GM11168 (cell line): ENCODE measurements around the gene TMEM9.

Experiments used
- in situ Hi-C: fragments of 300-500 bp; cut with MboI; formaldehyde crosslinking; loops from one replicate; pipeline ENCODE4 v1.12.0; 2022; ENCODE audit warnings: low sequenced_read_pairs; ENCODE audit not compliant: unreplicated experiment

TMEM9 gene

DNA sequence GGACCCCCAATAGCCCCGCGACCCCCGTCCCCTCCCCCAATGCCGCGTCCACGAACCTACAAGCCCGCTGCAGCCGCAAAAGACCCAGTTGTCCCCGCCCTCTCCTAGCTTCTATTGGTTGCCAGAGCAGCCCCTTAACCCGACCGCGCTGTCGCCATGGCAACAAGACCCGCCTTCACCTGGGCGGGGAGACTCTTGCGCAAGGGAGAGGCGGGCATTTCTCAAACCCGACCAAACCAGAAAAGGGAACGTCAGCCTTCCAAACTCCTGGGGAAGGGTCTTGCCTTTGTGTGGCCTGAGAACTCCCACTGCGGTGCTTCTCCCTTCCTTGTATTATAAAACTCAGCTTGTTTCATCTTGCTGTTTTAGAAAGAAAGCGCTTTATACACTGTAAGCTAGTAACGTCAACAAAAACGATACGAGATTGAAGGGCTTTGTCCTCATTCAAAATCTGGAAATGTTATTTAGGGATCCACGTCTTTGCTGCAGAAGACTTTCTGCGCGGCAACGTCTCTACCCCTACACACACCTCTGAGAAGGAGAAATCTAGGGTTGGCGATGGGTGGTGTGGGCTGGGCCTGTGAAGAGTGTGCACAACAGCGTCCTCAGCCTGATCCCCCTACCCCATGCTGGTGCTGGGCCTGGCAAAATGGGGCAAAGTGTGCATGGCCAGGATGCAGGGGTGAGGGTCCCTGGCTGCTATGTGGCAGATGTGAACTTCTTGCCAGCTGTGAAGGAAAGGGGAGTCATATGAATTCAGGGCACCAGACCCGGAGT lies at the start of gene TMEM9:
TMEM9 (minus strand) TSS at position 86 of the 777 bp plus-strand sequence. CDS start 551 bp downstream, outside the sequence.
- in situ Hi-C loops = no loop called here

DNA sequence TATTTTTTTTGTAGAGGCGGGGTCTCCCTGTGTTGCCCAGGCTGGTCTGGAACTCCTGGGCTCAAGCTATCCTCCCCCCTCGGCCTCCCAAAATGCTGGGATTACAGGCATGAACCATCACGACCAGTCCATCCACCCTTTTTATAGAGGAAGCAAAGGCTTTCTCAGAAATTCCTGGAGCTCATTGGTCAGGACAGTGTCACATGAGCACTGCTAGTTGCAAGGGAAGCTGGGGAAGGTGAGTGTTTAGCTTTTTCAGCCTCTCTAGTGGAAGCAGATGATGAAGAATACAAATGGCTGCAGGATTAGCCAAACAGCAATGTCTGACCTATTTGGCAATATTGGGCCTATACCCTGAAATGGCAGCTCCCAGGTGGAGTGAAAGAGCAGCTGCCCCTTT lies 44.3 kb upstream of the TMEM9 start:
- in situ Hi-C loops = no loop called here

DNA sequence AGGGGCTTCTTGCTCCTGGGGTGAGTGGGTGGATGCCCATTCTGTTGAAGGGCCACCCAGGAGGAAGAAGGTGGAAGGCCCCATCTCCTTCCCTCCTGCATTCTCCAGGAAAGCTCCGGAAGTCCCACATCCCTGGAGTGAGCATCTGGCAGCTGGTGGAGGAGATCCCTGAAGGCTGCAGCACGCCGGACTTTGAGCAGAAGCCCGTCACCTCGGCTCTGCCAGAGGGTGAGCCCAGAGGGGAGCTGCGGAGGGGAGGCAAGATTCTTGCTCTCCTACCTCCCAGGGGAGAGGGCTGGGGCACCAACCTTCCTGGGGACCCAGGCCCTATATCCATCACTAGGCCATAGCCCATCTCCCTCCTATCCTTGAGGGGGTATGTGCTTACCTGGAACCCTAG lies 39.8 kb upstream of the TMEM9 start:
- in situ Hi-C loops = no loop called here

DNA sequence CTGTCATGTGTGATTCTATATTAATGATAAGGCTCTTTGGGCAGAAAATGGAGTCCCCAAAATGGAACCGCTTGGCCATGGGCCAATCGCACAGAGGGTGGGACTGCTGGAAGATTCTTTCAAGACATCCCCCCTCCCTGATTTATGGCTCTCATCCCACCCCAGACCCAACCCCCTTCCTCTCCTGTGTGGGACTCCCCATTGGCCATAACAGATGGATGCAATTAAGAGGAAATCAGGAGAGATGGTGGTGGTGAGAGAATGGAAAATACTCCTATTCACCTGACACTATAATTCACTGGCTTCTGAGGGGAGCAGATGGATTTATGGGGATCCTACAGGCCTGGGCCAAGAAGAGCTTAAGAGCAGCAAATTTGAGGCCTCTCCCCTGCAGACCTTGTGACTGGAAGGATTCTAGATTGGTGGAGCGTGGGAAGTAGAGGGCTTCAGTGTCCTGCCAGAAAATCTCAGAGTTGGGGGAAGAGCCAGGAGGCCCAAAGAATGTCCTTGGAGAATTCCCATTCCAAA lies 38.1 kb upstream of the TMEM9 start:
- in situ Hi-C loops = no loop called here

DNA sequence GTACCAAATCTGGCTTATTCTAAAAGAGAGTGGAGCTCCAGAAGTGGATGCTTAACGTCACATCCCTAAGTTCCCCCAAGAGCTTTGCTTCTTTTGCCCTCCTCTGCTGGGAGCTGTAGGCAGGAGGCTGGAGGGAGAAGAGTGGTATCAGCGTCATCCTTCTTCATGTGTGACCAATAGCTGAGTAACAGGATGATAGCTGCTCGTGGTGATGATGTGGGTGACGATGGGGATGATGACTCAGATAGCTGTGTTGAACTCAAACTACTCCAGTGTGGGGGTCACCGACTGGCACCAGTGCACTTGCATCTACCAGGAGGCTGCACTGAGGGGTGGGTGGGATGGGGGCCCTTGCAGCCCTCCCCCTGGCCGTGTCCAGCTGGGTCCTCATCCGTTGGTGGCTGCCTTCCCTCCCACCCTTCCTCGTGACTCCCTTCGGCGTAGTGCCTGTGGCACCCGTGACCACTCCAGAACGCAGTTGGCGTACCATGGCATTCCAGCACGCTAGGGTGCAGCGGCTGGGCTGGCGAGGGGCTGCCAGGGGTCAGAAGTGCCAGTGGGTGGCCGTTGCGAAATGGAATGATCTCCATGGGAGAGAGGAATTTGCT lies 37.5 kb upstream of the TMEM9 start:
- in situ Hi-C loops = no loop called here

DNA sequence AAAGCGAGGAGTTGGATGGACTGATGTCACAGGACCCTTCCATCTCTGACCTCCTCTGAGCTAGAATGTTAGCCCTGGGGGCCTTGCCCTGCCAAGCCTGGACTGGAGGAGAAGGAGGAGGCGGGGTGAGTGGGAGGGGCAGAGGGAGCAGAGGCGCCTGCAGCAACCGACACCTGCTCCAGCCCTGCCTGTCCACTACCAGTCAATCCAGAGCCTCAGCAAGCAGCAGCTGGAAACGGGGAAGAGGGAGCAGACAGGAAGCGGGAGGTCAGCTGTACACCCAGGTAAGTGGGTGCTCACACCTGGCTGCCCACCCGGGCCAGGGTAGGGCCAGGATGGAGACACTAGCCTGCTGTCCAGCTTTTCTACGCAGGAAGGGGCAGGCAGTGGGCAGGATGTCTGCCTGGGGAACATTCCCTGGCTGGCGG lies 36.4 kb upstream of the TMEM9 start, which contains the start of gene IGFN1:
IGFN1 (plus strand) TSS at position 201 of the 428 bp plus-strand sequence. CDS start 2,470 bp downstream, outside the sequence.
- in situ Hi-C loops = no loop called here

DNA sequence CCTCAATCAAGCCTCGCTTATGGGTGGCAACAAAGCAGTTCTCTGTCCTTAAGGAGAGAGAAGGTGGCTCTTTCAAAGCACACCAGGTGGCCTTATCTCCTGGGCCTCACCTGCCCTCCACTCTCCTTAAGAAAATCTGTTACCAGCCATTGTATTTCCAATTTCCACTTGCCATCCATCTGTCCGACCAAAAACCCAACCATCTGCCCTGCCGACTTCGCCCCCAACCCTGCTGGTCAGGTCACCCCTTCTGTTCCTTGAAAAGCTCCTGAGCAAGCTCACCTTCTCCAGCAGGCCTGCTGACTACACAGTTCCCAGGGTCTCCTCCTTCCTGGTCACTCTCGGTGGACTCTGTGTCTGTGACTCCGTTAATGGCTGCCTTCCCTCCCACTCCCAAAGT lies 35.7 kb upstream of the TMEM9 start:
- in situ Hi-C loops = no loop called here

DNA sequence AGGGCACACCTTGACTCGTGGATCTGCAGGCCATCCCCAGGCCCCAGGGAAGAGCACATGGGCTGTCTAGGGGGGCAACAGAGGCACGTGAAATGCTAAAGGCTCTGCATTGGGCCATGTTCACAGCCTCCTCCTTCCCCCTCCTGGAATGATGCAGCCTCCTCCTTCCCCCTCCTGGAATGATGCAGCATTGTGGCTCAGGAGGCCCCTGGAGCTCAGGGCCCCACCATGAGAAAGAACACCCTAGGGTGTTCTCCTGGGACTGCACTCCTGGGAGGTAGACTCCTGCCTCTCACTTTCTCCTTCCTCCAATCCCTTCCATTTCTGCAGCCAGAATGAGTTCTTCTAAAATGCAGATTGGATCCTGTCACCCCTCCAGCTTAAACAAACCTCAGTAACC lies 34.8 kb upstream of the TMEM9 start:
- in situ Hi-C loops = no loop called here

DNA sequence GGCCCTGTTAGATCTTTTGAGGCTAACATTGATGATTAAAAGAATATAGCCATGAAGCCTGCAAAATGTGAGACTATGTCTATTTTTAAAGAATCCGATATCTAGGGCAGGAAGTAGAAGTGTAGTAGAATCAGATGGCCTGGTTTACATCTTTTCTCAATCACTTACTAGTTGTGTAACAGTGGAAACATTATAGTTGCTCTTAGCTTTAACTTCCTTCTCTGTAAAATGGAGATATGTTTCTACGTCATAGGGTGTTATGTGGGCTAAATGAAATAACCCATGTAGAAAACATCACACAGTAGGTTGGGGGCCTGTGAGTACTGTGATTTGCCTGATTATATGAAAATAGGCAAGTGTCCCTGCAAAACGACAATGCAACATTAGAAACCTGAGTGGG lies 31.9 kb upstream of the TMEM9 start:
- in situ Hi-C loops = no loop called here

DNA sequence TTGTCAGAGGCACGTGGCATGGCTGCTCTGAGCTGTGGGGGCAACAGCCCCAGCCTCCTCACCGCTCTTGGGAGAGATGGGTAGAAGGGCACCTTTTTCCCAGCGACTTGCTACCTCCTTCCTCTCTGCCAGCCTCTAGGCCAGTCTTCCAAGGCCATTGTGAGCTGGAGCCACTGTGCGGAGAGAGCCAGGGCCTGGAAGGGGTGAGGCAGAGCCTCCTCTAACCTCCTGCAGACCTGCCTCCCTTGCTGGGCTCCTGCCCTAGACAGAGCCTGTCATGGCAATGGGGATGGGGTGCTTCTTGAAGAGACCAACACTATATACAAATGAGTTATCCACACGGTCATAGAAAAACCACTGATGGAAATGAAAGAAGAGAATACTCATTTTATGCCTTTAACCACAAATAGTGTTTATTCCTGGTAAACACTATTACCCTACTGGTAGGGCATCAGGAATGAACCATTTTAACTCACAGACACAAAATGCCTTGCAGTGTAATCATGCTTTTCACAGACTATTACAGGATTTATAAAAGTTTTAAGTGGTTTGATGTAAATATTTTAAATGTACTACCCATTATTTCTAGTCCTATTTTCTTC lies 31.4 kb upstream of the TMEM9 start:
- in situ Hi-C loops = no loop called here

DNA sequence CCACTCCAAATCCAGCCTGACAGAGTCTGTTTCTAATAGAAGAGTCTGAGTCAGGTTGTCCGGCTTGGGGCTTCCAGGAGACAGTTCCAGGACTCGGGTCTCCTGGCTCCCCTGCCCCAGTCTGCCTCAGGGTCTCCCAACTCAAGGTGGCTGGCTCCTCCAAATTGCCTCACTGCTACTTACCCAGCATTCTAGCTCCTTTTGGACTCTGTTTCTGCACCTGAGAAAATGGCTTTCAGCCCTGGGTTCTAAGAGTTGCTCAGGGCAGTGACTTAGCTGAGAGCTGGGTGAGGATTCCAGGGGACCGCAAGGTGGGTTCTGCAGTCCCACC lies 30.8 kb upstream of the TMEM9 start:
- in situ Hi-C loops = no loop called here

DNA sequence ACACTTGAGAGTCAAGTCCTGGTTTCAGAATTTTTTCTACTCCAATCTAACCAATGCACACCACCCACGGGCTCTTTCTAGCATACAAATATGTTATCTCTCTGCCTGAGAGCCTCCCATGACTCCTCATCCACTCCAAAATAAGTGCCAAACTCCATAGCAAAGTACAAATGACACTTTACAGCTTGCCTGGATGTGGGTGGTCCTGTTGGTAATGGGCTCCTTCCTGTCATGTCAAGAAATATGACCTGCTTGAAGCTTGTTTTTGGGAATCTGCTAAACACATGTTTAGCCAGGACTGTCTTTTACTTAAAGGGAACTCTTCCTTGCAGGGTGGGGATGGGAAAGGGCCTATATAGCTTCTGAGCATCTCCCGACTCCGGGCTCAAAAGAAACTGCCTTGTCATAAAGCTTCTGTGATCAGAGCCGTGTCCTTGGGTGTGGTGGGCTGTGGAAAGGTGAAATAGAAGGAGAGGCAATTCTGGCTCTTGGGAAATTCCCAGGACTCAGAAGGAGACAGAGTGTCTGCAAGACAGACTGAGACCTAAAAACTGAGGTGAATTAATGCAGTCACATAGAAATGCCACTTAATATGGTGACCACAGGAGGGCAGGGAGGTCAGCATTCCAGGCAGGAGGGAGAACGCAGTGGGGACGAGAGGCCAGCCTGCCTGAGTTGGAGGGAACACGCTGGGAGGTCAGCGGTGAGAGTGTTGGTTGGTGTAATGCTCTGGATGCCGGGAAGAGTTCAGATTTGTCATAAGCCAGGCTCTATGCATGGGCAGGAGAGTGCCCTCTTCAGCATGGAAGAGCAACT lies 30.2 kb upstream of the TMEM9 start:
- in situ Hi-C loops = no loop called here

DNA sequence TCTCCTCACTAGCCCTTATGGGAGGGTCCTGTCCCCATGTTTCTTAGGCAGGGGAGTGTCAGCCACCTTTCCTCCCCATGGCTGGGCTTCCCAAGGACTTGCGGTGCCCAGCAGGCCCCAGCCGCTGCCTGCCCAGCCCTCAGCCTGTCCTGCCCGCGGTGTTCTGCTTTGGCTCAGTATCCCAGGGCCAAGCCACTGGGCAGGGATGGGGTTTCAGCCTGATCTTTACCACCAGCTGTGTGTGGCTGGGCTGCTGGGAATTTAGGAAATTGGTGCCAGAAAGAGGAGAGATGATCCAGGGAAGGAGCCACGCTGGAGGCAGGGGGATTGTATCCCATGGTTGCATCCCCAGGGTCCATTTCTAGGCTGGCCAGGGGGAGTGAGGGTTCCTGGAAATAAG lies 29.5 kb upstream of the TMEM9 start:
- in situ Hi-C loops = no loop called here

DNA sequence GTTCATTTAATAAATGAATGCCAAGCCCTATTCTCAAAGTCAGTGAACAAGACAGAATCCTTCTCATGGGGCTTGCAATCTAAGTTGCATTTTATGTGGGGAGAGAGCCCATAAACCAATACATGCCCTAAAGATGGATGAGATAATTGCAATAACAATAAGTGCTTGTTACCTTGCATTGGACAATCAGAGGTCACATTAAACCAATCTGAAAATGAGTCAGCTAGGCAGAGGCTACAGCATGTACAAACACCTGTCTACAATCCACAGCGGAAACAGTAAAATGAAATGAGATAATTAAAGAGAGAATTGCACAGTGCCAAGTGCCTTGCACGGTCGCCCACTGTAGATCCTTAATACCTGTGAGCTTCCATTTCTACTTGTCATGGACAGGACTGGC lies 28.9 kb upstream of the TMEM9 start:
- in situ Hi-C loops = no loop called here

DNA sequence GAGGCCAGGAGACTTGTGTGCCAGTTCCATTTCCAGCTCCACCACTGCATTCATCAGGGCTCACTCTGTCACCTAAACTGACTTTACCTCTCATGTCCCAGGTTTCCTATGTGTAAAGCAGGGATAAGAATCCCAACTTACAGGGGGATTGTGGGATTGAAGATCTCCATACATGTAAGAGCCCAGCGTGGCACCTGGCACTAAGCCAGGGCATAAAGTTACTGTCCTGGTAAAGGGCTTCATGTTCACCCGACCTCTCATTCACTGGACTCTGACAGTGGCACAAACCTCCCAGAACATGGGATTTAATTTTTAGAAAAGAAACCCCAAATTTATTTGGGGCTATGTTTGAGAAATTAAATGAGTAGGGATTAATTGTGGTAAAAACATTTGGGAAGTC lies 27.5 kb upstream of the TMEM9 start:
- in situ Hi-C loops = no loop called here

DNA sequence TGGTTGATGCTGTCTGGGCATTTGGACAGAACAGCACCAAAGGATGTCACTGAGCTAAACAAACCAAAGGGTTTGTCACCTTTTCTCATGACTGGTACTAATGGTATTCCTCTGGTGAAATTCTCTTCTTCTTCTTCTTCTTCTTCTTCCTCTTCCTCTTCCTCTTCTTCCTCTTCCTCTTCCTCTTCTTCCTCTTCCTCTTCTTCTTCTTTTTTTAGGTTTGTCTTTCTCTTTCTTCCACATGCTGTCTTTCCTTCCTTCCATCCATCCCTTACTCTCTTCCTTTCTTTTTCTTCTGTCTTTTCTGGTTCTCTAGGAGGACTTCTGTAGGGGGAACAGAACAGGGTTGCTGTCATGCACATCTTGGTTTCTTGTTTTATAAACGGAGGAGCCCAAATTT lies 27.0 kb upstream of the TMEM9 start:
- in situ Hi-C loops = no loop called here

DNA sequence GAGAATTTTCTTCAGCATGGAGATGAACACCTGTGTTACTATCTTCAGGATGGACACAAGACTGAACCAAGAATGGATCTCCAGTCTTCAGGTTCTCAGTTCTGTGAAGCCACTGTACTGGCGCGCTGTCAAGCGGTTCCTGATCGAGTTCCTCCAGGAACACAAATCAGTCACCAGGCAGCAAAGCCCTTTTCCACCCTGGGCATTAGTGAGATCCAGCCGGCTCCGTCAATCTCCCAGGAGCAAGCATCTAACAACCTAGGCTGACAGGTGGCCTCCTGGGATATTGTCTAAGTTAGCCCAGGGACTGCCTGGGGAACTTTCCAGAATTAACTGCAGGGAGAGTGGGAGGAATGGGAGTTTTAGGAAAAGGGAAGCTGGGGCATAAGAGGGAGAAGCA lies 26.6 kb upstream of the TMEM9 start:
- in situ Hi-C loops = no loop called here

DNA sequence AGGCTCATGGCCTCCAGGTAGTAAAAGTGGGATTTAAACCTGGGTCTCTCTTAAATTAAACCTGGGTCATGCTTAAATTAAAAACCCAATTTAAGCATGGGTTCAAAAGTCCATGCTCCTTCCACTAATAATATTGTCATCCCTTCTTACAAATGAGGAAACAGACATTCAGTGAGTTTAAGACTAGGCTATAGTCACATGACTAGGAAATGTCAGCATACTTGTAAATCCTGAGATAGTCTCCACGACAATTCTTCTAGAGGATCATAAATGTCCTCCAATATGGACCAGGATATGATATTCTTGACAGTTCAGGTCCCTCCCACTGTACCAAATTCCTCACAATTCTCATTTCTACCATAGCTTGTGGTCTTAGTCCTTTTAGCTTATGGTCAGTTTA lies 25.9 kb upstream of the TMEM9 start:
- in situ Hi-C loops = no loop called here

DNA sequence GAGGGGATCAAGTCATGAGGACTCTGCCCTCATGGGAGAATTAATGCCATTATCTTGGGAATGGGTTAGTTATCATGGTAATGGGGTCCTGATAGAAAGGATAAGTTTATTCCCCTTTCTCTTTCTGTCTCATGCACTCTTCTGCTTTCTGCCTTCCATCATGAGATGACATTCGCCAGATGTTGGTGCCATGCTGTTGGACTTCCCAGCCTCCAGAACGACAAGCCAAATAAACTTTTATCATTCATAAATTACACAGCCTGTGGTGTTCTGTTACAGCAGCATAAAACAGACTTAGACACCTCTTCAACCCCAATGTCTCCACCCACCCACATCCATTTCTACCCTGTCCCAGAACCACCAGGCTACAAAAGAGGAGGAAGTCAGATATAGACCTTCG lies 24.4 kb upstream of the TMEM9 start:
- in situ Hi-C loops = no loop called here

DNA sequence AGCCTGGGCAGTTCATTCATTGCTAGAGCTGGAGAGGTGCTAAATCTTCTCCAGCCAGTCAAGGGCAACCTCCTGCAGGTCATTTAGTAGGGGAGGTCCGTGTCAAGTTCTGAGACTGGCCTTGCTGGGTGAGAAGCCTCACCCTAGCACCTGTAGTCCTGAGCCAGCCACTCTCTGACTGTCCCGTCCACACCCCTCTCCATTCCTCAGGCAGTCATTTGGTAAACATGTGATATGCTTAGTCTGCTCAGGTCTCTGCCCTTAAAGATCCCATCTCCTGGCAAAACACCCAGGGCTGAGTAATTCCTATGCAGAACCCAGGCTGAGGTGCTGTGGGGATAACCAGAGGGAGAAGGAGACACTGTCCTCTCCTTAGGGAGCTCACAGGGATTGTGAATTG lies 22.7 kb upstream of the TMEM9 start:
- in situ Hi-C loops = no loop called here
